Gastroesophageal sphincter (tissue), 4 donors: ENCODE results near the gene YTHDF1. TPM values are rescaled to one million over a fixed set of nuclear protein-coding genes. Genes with fewer than 3 reads are reported as not detected.

Source experiments
- ATAC-seq: fragments of 150-250 bp; one replicate; pipeline ENCODE4 v1.9.1; 2016; ENCODE audit warnings: mild to moderate bottlenecking, moderate library complexity
- H3K27ac ChIP-seq, 4 donors: fragments of 200-600 bp; sonication (generic) in 3 of 4; 1 replicate in 3 of 4; 2 replicates in 1 of 4; pipeline ENCODE4 v1.5.1; 2016 to 2019
- H3K27me3 ChIP-seq: fragments of 200-600 bp; sonication (generic); one replicate; pipeline ENCODE4 v1.5.1; 2019
- H3K36me3 ChIP-seq, 2 donors: fragments of 200-600 bp; sonication (generic); one replicate each; pipeline ENCODE4 v1.5.1; 2019; ENCODE audit warnings: control low read depth in 1 of 2
- H3K4me1 ChIP-seq, 3 donors: fragments of 200-600 bp; sonication (generic); 1 replicate in 2 of 3; 2 replicates in 1 of 3; pipeline ENCODE4 v1.5.1; 2016 to 2019; ENCODE audit warnings: control low read depth in 2 of 3
- H3K4me3 ChIP-seq, 2 donors: fragments of 200-600 bp; sonication (generic); one replicate each; pipeline ENCODE4 v1.5.1; 2019; ENCODE audit warnings: mild to moderate bottlenecking in 1 of 2, moderate library complexity in 1 of 2
- H3K9me3 ChIP-seq, 3 donors: fragments of 200-600 bp; sonication (generic); one replicate each; pipeline ENCODE4 v1.5.1; 2017 to 2019; ENCODE audit warnings: control low read depth in 2 of 3
- EP300 ChIP-seq: sonication (generic); formaldehyde crosslinking; IDR thresholded peaks from one replicate; pipeline ENCODE4 v1.6.1; 2017; ENCODE audit warnings: antibody characterized with exemption, mild to moderate bottlenecking
- POLR2A ChIP-seq, 2 donors: fragments of 450-650 bp; IDR thresholded peaks; one replicate each; pipeline ENCODE4 v1.6.1; 2017; ENCODE audit warnings: antibody characterized with exemption in 2 of 2, mild to moderate bottlenecking in 2 of 2, moderate library complexity in 1 of 2
- POLR2AphosphoS5 ChIP-seq: sonication (generic); formaldehyde crosslinking; IDR thresholded peaks from one replicate; pipeline ENCODE4 v1.6.1; 2017; ENCODE audit warnings: antibody characterized with exemption
- WGBS, 2 donors: methylation state at CpG; one replicate each; pipeline ENCODE4 v1.1.5; 2018; ENCODE audit warnings: low coverage in 1 of 2; 5-methylcytosine and 5-hydroxymethylcytosine counted together
- total RNA-seq, 4 donors: library from RNA; depleted of rRNA; stranded (reverse); fragments of >200 nt; gene quantifications; one replicate each; pipeline ENCODE4 v1.1.0, GENCODE V29; 2016
- TF ChIP-seq, protein P1 (sequence below), 4 experiments: fragments of 200-600 bp in 2 of 4; fragments of 450-650 bp in 2 of 4; sonication (generic) in 1 of 4; IDR thresholded peaks; one replicate each; pipeline ENCODE4 v1.5.1; 2017 to 2019; ENCODE audit warnings: antibody characterized with exemption in 4 of 4, mild to moderate bottlenecking in 2 of 4, moderate library complexity in 2 of 4

Gene YTHDF1
- total RNA-seq, 4 donors from 2014 or later: 20.2 to 35.8 (median 34.2) TPM

DNA sequence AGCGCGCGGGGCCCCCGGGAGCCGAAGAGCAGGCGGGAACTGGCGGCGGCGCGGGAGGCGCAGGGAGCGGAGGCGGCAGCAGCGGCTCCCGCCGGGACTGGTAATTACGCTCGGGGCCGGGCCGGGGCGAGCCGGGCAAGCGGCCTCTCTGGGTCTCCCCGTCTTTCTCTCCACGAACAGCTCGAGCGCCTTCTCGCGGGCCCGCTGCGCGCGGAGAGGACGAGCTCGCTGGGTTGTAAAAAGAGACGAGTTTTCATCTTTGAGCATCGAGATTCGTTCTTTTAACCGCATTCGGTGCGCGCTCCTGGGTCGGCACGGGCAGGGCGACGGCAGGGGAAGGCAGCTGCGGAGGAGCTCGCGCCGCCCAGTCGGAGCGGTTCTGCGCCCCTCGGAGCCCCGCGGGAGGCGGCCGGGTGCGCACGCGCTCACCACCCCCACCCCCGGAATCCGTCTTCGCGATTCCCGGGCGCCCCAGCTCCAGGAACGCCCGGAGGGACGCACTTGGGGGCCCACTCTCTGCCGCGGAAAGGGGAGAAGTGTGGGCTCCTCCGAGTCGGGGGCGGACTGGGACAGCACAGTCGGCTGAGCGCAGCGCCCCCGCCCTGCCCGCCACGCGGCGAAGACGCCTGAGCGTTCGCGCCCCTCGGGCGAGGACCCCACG, 38.0 kb downstream of the YTHDF1 start:
- Histone ChIP-seq H3K27ac (no peak overlapping the region), H3K36me3 (no peaks in the 10 kb centered on the region), H3K4me3 (peak overlapping the region in 1 of 2 donors; percentile 34), H3K4me1 (peaks cover 0 to 54% (median 24%) of the 10 kb centered on the region in 3 donors), H3K9me3 (no peaks in the 10 kb centered on the region), H3K27me3 (peaks cover 100% of the 10 kb centered on the region)
- no peak for ATAC-seq
- no CpG with 5 or more reads among the region's 90 CpGs for WGBS, 2 donors
- TF ChIP-seq EP300 (no peak), POLR2A (IDR thresholded peaks at IDR 0.05) (no peak), POLR2AphosphoS5 (no peak)
- TF ChIP-seq, protein P1, sequence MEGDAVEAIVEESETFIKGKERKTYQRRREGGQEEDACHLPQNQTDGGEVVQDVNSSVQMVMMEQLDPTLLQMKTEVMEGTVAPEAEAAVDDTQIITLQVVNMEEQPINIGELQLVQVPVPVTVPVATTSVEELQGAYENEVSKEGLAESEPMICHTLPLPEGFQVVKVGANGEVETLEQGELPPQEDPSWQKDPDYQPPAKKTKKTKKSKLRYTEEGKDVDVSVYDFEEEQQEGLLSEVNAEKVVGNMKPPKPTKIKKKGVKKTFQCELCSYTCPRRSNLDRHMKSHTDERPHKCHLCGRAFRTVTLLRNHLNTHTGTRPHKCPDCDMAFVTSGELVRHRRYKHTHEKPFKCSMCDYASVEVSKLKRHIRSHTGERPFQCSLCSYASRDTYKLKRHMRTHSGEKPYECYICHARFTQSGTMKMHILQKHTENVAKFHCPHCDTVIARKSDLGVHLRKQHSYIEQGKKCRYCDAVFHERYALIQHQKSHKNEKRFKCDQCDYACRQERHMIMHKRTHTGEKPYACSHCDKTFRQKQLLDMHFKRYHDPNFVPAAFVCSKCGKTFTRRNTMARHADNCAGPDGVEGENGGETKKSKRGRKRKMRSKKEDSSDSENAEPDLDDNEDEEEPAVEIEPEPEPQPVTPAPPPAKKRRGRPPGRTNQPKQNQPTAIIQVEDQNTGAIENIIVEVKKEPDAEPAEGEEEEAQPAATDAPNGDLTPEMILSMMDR (IDR thresholded peaks at IDR 0.05): no peak

DNA sequence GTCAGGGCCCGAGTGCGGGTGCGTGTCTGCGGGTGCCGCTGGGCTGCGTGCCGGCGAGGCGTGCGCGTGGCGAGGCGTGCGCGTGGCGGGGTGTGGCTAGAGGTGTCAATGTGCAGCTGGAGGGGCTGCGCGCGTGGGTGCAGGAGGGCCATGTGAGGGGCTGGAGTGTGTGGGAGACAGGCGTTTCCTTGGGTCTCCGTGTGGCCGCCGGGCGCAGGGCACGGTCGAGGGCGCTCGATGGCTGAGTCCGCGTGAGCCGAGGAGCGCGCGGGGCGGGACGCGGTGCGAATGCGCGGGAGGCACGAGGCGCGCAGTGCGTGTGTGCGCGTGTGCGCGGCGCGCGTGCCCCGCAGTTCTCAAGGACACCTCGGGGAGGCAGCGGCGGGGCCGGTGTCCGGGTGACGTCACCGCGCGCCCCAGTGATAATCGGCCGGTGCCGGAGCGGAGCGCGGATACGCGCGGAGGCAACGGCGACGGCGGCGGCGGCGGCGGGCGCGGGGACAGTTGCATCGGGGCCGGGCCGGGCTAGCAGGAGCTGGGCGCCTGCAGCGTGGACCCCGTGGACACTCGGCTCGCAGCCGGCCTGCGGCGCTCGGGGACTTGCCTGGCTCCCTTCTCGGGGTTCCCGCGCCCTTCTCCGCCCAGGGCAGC, 38.7 kb downstream of the YTHDF1 start:
- WGBS, 2 donors: no CpG with 5 or more reads among the region's 96 CpGs
- peaks cover 0 to 54% (median 24%) of the 10 kb centered on the region in 3 donors for H3K4me1 ChIP-seq
- H3K36me3 ChIP-seq: no peaks in the 10 kb centered on the region
- TF ChIP-seq, protein P1 (IDR thresholded peaks at IDR 0.05): no peak
- TF ChIP-seq POLR2AphosphoS5 (no peak), POLR2A (IDR thresholded peaks at IDR 0.05) (no peak), EP300 (no peak)
- no peaks in the 10 kb centered on the region for H3K9me3 ChIP-seq
- ATAC-seq: no peak
- H3K27me3 ChIP-seq: peaks cover 100% of the 10 kb centered on the region
- peak overlapping the region in 1 of 2 donors; percentile 34 for H3K4me3 ChIP-seq
- no peak overlapping the region for H3K27ac ChIP-seq

DNA sequence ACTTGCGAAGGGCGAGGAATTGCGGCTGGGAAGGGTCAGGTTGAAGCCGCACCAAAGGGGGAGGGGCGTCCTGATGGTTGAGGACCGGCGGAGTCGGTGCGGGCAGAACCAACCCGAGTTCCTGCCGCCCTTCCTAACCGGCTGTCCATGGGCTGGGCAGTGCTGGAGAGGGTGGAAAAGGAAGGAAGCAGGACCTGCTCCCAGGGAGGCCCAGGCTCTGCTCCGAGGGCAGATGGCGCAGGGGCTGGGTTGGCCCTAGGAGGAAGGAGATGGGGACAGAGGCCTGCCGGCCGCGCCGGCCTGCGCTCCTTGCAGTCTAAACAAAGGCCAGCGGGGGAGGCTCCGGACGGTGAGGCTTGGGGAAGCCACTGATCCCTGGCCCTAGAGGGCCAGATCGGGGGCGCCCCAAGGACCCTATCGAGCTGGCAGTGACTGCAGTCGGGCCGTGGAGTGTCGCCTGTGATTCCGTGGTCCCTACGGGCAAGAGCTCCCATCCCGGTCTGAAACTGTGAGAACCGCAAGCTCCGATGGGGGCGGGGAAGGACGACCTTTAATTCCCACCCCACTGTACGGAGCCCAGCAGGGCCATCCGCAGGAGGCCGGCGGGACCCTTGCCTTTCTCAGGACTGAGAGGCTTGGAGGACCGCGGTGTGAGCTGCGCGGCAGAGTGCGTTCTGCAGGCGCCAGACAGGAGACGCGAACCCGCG, 39.4 kb downstream of the YTHDF1 start:
- H3K4me3 ChIP-seq: no peak overlapping the region
- WGBS, 2 donors: no CpG with 5 or more reads among the region's 49 CpGs

DNA sequence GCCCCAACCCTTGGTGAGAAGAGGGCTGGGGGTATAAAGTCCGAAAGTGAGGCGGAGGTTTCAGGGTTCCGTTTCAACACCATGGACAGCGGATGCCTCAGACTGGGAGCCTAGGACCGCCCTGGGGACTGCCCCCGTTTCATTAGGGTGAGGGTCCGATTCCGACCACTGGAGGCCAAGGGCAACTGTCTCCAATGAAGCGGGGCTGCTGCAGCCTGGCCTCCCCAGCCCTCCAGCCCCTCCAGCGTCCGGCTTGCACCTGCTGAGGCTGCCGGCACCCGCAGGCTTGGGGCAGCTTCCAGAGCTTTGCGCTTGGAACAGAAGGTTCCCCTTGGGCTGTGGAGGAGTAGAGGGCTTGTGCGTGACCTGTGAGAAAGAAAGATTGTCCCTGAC, 39.9 kb downstream of the YTHDF1 start:
- Histone ChIP-seq H3K9me3 (no peaks in the 10 kb centered on the region), H3K27ac (no peak overlapping the region), H3K4me3 (no peak overlapping the region), H3K36me3 (no peaks in the 10 kb centered on the region), H3K27me3 (peaks cover 100% of the 10 kb centered on the region), H3K4me1 (peaks cover 0 to 54% (median 24%) of the 10 kb centered on the region in 3 donors)
- TF ChIP-seq POLR2AphosphoS5 (no peak), EP300 (no peak), POLR2A (IDR thresholded peaks at IDR 0.05) (no peak)
- TF ChIP-seq, protein P1 (IDR thresholded peaks at IDR 0.05): no peak
- no peak for ATAC-seq
- 0% methylated on average over 2 of the region's 15 CpGs; no CpG with 5 or more reads in 1 of the 2 donors for WGBS, 2 donors

More for the DNA sequence above, 39.4 kb downstream of the YTHDF1 start:
- Histone ChIP-seq H3K27ac (no peak overlapping the region), H3K36me3 (no peaks in the 10 kb centered on the region), H3K9me3 (no peaks in the 10 kb centered on the region), H3K27me3 (peaks cover 100% of the 10 kb centered on the region), H3K4me1 (peaks cover 0 to 54% (median 24%) of the 10 kb centered on the region in 3 donors)
- no peak for ATAC-seq
- TF ChIP-seq, protein P1 (IDR thresholded peaks at IDR 0.05): no peak
- TF ChIP-seq EP300 (no peak), POLR2AphosphoS5 (no peak), POLR2A (IDR thresholded peaks at IDR 0.05) (no peak)
